Measurements from ENCODE around the gene CHPT1.

DNA sequence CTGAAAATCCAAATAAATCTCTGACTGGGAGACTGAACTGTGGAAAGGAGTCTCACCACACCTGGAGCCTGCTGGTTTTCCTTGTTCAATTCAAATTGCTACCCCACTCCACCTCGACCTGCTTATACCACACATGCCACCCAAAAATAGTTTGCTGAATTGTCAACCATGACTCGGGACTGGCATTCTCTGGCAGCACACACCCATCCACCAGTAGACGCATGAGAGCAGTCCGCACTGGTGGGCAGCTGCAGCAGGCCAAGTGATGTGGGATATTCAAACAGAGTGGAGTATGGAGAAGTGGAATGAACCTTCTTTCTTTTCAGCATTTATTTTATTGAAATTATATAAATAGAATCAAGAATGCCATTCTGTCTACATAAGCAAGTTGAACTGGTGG, 80.5 kb downstream of the CHPT1 start:
- no peak for TF ChIP-seq POLR2A (IDR thresholded peaks at IDR 0.05)
- TF ChIP-seq, protein P1, sequence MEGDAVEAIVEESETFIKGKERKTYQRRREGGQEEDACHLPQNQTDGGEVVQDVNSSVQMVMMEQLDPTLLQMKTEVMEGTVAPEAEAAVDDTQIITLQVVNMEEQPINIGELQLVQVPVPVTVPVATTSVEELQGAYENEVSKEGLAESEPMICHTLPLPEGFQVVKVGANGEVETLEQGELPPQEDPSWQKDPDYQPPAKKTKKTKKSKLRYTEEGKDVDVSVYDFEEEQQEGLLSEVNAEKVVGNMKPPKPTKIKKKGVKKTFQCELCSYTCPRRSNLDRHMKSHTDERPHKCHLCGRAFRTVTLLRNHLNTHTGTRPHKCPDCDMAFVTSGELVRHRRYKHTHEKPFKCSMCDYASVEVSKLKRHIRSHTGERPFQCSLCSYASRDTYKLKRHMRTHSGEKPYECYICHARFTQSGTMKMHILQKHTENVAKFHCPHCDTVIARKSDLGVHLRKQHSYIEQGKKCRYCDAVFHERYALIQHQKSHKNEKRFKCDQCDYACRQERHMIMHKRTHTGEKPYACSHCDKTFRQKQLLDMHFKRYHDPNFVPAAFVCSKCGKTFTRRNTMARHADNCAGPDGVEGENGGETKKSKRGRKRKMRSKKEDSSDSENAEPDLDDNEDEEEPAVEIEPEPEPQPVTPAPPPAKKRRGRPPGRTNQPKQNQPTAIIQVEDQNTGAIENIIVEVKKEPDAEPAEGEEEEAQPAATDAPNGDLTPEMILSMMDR (IDR thresholded peaks at IDR 0.05): no peak
